T47D (cell line): ENCODE data around the gene ACACB.
"Not testable (repeated sequence)": the region's sequence is repeated elsewhere in the genome, so short reads cannot be mapped to it uniquely, and the experiment has no call there.

Source experiments
- DNase-seq, 2 experiments: peaks; one replicate each; pipeline versions ENCODE4 v3.0.0 to v3.0.0-alpha.2; 2011 to 2012; ENCODE audit warnings: low read depth in 1 of 2, low spot score in 1 of 2
- JUND ChIP-seq: IDR thresholded peaks from 2 replicates; pipeline ENCODE4 v1.6.1; 2012; ENCODE audit warnings: low read depth
- in situ Hi-C: cut with HindIII; loops from 2 replicates; pipeline ENCODE4 v1.10.0; 2016; ENCODE audit warnings: low sequenced_read_pairs, low pct_unique_long_range_greater_than_20kb

Gene ACACB

GRCh38 chr12:109160433-109160832, 44.0 kb downstream of the ACACB start:
- in situ Hi-C loops: no loop called here
- TF ChIP-seq JUND: no peak

DNA sequence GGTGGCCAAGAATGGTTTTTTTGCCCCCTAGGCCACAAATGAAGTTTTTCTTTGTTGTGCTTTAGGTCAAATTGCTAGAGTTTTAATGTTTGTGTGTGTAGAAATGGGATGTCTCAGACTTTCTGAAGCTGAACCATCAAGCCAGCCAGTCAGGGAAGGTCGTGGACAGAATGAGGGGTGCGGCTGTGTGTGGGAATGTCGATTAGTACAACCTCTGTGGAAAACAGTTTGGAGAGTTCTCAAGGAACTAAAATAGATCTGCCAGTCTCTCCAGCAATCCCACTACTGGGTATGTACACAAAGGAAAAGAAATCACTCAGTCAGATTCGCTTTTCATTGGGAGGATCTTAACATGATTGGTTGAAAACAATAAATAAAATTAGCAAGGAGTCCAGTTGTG, 44.5 kb downstream of the ACACB start:
- no peak for TF ChIP-seq JUND
- no peak for DNase-seq
- in situ Hi-C loops: no loop called here

More at GRCh38 chr12:109160433-109160832, 44.0 kb downstream of the ACACB start:
- DNase-seq: no peak

- DNase-seq: no peak
- in situ Hi-C loops: no loop called here
- no peak for TF ChIP-seq JUND
Observed at GRCh38 chr12:109162551-109162950, 46.2 kb downstream of the ACACB start.

GRCh38 chr12:109163167-109163566, 46.8 kb downstream of the ACACB start:
- in situ Hi-C loops: no loop called here
- no peak for DNase-seq
- TF ChIP-seq JUND: no peak

DNA sequence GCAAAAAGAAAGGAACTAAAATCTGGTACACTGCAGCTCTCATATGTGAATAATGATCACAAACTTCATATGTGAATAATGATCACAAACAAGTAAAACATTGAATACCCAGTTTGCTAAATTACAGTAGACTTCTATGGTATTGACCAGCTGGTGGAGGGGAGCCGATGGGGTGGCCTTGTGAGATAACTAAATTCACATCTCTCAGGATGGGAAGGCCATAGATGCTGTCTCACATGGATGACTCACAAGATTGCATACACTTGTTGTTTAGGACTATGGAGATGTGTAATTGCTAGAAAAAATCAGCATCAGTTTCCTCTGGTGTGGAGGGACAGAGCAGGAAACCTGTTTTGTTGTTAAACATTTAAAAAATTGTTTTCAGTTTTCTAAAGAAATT, 49.2 kb downstream of the ACACB start:
- TF ChIP-seq JUND: no peak
- in situ Hi-C loops: no loop called here
- DNase-seq: no peak

- in situ Hi-C loops: no loop called here
- no peak for TF ChIP-seq JUND
- no peak for DNase-seq
Observed at GRCh38 chr12:109166371-109166770, 50.0 kb downstream of the ACACB start.

DNA sequence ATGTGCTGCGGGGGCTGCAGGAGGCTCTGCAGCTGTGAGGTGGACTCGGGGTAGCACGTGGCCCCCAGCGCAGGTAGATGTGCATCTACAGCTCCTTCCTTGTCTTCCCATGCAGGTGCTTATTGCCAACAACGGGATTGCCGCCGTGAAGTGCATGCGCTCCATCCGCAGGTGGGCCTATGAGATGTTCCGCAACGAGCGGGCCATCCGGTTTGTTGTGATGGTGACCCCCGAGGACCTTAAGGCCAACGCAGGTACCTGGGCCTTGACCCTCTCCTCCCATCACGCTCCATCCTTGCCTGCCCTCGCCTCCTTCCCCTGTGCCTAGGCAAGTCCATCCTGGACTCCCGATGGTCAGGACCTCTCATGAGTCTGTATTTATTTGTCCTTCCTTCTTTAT, 51.4 kb downstream of the ACACB start:
- no peak for DNase-seq
- no peak for TF ChIP-seq JUND
- in situ Hi-C loops: no loop called here

DNA sequence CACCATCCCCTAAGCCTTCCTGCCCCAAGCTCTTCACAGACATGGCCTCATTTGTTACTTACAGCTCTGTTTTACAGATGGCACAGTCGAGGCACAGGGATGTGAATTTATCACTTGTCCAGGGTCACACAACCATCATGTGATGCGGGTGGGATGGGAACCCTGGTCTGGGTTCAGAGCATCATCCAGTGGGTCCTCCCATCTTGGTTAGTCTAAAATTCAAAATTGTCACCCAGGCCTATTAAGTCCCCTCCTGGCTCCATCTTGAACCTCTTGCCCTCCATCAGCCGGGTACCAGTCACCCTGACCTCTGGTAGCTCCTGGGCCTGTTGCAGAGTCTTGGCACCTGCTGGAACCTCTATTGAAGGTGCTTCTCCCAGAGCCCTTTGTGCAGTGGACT, 52.9 kb downstream of the ACACB start:
- in situ Hi-C loops: no loop called here
- TF ChIP-seq JUND: no peak
- no peak for DNase-seq

GRCh38 chr12:109169686-109170085, 53.3 kb downstream of the ACACB start:
- in situ Hi-C loops: no loop called here
- TF ChIP-seq JUND: no peak
- DNase-seq: no peak

DNA sequence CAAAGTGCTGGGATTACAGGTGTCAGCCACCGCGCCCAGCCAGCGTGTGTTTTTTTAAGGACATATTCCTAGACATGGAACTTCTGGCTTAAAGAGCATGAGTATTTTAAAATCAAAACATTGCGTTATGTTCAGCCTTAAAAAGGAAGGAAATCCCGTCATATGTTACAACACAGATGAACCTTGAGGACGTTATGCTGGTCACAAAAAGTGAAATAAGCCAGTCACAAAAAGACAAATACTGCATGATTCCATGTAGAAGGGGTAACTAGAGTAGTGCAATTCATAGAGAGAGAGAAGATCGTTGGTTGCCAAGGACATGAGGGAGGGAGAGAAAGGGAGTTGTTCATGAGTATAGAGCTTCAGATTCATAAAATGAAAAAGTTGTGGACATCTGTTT, 53.9 kb downstream of the ACACB start:
- no peak for TF ChIP-seq JUND
- DNase-seq: no peak
- in situ Hi-C loops: no loop called here

DNA sequence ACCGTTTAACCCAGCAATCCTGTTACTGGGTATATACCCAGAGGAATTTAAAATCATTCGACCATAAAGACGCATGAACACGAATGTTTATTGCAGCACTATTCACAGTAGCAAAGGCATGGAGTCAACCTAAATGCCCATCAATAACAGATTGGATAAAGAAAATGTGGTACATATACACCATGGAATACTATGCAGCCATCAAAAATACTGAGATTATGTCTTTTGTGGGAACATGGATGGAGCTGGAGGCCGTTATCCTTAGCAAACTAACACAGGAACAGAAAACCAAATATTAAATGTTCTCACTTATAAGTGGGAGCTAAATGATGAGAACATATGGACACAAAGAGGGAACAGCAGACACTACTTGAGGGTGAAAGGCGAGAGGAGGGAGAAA, 56.4 kb downstream of the ACACB start:
- DNase-seq, in situ Hi-C loops: not testable (repeated sequence)

DNA sequence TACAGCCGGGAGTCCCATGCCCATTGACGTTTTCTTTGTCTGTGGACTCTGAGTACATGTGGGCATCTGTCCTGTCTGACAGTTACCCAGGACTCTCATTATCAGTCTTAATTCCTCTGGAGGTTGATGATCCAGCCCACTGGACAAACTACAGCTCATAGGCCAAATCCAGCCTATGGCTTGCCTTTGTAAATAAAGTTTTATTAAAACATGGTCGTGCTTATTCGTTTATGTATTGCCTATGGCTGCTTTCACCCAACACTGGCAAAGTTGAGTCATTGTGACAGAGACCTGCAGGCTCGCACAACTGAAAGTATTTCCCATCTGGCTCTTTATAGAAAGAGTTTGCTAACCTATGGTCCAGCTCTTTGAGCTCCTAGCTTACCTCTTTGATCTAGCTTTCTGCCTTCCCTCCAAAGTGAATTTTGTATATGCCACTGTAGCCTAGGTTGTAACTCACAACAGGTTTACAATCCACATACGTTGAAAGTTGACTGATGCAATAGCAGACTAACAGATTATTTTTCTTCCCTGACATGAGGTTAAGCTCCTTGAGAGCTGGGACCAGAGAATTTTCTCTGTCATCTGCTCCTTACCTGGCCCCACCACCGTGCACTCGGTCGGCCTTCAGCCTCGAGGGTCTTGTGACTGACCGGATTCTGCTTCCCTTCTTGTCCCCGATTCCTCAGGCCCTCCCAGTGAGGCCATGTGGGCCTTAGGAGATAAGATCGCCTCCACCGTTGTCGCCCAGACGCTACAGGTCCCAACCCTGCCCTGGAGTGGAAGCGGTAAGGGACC, 57.3 kb downstream of the ACACB start:
- in situ Hi-C loops: no loop called here
- no peak for DNase-seq
- no peak for TF ChIP-seq JUND

DNA sequence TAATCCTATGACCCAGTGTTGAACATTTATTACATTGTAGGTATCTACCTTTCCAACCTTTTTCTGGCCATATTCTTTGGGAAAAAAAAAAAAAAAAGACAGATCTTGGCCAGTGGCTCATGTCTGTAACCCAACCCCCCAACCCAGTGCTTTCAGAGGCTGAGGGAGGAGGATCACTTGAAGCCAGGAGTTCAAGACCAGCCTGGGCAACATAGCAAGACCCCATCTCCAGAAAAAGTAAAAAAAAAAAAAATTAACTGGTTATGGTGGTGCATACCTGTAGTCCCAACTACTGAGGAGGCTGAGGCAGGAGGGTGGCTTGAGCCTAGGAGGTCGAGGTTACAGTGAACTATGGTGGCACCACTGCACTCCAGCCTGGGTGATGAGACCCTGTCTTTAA, 58.1 kb downstream of the ACACB start:
- no peak for DNase-seq
- TF ChIP-seq JUND: no peak
- in situ Hi-C loops: no loop called here

GRCh38 chr12:109178532-109178931, 62.1 kb downstream of the ACACB start:
- no peak for TF ChIP-seq JUND
- in situ Hi-C loops: no loop called here
- DNase-seq: no peak
